NAMALWA (cell line): ENCODE data around the gene NPHS1.
A peak's percentile ranks its signal among the peaks of the same experiment; 100 is the strongest.
"Not testable (repeated sequence)": the region's sequence is repeated elsewhere in the genome, so short reads cannot be mapped to it uniquely, and the experiment has no call there.

Experiments used
- DNase-seq: peaks from one replicate; pipeline ENCODE4 v3.0.0-alpha.2; 2015; ENCODE audit warnings: low spot score

Gene NPHS1

GRCh38 chr19:35851213-35852028 lies 883 bp downstream of the NPHS1 start:
- DNase-seq, result no peak

DNA sequence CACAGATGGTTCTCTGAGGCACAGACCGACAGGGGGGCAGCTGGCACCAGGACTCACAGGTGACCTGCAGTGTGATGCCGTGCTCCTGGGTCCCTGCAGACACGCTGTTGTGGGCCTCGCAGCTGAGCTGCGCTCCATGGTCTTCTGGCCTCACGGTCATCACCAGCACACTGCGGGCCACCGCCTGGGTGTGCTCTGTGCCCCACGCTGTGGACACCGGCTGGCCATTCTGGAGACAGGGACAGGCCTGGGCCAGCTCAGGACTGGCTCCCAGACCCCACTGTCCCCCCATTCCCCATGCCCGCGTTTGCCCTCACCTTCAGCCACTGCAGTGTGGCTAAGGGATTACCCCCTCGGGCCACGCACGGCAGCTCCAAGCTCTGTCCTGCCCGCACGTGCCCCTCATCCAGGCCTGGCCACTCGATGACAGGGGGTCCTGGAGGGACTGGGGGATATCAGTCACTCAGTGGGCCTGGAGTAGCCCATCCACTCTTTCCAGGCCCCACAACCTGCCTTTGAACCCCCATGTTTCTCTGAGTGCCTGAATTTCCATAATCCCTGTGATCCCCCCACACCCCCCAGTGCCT lies 3.3 kb downstream of the NPHS1 start:
- DNase-seq, result no peak

- DNase-seq, result no peak
Measured at GRCh38 chr19:35848486-35848885, 3.8 kb downstream of the NPHS1 start.

DNA sequence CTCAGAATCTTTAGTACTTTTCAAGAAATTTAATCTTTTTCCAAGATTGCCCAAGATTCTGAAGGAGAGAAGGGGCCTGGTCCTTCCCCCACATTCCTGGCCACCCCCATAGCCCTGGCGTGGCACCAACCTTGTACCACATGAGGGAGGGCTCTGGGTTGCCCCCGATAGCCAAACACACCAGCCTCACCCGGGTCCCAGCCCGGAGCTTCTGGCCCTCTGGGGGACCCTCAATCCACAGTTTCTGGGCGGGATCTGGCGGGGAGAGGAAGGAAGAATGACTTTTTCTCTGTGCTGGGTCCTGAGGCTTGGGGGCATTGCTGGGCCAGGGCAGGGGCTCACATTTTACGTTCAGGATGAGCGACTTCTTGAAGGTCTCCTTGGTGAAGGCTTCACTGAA lies 4.4 kb downstream of the NPHS1 start:
- no peak for DNase-seq

DNA sequence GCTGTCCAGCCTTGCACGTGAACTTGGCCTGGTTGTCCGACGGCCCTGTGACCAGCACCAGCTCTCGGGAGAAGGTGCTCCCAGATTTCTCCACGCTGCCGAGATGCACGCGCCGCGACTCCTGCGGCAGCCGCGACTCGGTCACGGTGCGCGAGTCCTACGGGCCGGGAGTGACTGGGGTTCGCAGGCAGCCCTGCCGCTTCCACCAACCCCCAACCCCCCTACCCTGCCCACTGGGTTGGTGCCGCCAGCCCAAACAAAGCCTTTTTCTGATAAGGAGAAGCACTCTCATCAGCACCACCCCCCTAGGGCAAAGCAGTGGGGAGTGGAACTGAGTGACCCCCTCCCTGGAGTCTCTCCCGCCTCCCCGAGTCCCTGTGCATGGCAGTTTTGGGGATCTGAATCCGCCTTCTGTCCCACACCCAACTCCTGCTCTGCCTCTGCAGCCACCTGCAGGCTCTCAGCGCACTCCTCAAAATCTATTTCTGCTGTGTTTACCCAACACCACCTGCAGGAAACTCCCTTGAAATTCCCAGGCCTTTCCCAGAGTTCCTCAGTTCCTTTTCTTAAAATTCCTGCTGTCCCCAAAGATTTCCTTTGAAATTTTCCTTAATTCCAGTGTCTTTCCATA lies 6.2 kb downstream of the NPHS1 start:
- no peak for DNase-seq

DNA sequence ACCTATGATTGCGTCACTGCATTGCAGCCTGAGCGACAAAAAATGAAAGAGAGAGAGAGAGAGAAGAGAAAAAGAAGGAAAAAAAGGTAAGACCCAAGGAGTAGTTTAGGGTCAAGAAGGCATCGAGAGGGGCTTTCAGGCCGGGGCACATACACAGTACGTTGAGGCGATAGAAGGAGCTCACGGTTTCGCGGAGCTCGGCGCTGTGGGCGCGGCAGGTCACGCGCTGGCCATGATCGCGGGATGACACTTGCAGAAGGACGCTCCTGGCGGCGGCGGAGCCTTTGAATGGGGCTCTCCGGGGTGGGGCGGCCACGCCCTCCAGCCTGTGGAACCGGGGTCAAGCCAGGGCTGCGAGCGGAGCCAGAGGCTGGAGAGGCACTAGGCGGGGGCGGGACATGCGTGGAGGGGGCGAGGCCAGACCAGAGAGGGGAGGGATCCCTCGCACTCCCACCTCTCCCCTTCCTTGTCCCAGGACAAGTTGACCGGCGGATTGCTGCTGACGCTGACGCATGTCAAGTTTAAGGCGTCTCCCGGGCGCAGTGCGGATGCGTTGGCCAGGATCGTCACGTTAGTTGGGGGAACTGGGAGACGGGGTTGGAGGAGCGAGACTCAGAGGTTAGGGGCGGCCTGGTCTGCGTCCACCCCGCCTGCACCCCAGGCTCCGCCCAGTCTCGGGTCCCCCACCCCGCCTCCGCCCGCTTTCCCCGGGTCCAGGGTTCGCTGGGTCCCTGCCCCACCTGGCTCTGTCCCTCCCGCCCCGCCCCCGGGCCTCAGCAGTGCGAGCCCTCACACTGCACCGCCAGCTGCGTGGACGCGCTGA lies 6.9 kb downstream of the NPHS1 start:
- DNase-seq, result no peak

DNA sequence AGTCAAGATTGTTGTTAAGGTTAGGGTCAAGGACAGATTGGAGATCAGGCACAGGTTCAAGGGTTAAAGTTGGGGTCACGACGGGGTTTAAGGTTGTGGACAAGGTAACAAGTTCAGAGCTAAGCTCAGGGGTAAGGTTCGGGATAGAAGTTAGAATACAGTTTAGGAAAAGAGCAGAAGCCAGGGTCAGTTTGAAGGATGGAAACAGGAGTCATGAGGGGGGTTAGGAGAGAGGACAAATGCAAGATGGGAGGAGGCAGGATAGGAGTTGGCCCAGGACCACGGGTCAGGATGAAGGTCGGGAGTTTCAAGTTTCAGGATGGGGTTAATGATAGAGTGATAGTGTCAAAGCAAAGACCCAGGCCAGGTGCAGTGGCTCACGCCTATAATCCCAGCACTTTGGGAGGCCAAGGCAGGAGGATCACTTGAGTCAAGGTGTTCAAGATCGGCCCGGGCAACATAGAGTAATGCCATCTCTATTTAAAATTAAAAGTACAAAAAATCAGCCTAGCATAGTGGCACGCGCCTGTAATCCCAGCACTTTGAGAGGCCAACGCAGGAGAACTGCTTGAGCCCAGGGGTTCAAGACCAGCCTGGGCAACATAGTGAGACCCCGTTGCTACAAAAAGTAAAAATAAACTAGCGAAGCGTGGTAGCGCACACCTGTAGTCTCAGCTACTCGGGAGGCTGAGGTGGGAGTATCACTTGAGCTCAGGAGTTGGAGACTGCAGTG lies 7.7 kb downstream of the NPHS1 start:
- DNase-seq, result no peak

- DNase-seq, result no peak
Measured at GRCh38 chr19:35843676-35844481, 8.4 kb downstream of the NPHS1 start.

GRCh38 chr19:35842666-35843272 lies 9.5 kb downstream of the NPHS1 start:
- DNase-seq, result no peak

- no peak for DNase-seq
Measured at GRCh38 chr19:35841961-35842595, 10.2 kb downstream of the NPHS1 start.

- DNase-seq, result not testable (repeated sequence)
Measured at GRCh38 chr19:35836096-35836495, 16.2 kb downstream of the NPHS1 start.

DNA sequence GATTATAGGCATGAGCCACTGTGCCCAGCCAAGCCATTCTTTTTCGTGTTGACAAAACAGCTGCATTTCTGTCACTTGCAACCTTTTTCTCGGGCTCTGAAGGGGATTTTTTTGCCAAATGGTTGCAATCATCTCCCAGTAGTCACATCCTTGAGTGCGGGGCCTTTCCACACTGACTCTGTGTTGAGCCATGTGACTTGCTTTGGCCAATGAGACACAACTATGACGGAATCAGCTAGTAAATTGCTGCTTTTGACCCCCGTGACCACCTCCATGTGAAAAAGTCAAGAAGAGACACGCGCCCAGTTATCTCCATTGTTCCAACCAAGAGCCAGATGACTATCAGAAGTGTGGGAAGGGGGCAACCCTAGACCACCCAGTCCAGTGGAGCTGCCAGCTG lies 18.3 kb downstream of the NPHS1 start:
- DNase-seq, result no peak

DNA sequence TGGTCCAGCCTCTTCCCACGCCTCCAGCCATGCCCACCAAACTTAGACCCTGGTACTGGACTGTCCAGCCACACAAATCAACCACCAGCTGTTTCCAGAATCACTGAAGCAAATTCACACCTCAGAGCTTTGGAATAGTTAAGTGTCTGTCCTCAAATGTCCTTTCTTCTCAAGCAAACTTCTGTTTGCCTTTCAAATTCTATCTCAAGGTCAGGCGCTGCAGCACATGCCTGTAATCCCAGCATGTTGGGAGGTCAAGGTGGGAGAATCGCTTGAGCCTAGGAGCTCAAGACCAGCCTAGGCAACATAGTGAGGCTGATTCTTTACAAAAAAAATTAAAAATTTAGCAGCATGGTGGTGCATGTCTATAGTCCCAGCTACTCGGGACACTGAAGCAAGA lies 20.2 kb downstream of the NPHS1 start:
- DNase-seq, result no peak

DNA sequence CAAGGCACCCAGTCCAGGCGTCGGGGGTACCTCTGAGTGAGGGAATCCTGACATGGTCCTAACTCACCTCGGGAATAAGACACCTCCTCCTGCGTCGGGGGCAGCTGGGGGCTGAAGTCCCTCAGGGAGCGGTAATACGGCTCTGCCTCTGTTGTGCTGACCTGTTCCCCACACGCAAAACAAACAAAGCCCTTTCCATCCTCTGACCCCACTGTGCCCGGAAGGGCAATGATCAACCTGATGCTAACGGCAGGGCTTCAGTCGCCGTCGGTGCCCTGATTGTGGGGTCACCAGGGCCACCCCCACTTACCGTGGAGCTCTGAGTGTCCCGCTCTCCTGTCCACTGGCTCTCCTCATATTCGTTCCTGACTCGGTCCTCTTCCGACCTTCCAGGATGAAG lies 21.3 kb downstream of the NPHS1 start:
- DNase-seq, result no peak

DNA sequence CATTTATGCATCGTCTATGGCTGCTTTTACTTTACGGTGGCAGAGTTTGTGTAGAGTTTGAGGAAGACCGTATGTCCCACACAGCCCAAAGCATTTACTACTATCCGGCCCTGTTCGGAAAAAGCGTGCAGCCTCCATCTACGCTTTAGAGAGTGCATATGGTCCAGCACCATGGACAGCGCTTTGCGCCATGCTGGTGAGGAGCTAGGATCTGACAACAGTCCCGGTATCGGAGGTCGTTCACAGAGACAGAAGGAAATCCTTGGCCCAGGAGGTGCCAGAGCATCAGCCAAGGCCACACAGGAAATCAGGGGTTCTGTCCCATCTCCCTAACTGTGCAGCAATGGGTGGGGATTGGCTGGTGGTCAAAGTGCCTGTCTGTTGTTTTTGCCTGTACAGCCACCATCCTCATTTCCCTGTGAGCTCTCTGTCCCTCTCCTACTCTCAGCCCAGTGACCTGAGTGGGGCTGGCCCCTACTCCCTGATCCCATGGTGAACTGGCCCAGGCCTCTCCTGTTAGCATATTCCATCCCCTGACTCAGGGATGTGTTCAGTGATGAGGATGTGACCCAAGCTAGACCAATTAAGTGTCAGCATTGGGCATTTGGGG lies 23.5 kb downstream of the NPHS1 start:
- peak; percentile 27 for DNase-seq

DNA sequence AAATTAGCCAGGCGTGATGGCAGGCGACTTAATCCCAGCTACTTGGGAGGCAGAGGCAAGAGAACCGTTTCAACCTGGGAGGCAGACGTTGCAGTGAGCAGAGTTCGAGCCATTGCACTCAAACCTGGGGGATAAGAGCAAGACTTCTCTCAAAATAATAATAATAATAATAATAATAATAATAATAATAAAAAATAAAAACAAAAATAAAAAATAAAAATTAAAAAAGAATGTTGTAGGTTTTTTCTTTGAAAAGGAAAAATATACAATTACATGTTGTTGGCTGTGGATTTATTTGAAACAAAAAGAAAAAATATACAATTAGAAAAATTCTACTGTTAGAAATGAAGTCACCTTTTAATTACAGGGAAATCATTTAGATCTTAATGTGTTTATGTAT lies 28.2 kb downstream of the NPHS1 start:
- no peak for DNase-seq

GRCh38 chr19:35822579-35822978 lies 29.7 kb downstream of the NPHS1 start:
- DNase-seq, result no peak

DNA sequence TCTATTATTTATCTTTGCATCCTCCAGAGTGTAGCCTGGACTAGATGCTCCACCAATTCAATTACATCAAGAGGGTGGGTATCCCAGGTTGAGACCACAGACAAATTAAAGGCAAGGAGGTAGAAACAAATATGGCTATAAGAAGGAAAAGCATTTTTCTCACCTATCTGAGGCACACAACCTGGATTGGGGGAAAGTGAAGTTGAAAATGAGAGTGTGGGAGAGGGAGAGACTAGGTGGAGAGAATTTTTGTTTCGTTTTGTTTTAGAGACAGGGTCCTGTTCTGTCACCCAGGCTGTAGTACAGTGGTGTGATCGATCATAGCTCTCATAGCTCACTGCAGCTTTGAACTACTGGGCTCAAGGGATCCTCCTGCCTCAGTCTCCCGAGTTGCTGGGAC lies 33.9 kb downstream of the NPHS1 start:
- no peak for DNase-seq

DNA sequence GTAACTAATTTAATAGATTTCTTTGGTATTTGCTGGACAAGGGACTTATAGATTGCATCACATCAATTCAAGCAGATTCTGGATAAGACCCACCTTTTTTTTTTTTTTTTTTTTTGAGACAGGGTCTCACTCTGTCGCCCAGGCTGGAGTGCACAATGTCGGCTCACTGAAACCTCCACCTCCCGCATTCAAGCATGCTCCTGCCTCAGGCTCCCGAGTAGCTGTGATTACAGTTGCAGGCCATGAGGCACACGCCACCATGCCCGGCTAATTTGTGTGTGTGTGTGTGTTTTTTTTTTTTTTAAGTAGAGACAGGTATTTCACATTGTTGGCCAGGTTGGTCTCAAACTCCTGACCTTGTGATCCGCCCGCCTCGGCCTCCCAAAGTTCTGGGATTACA lies 35.5 kb downstream of the NPHS1 start:
- no peak for DNase-seq

- no peak for DNase-seq
Measured at GRCh38 chr19:35816262-35816661, 36.0 kb downstream of the NPHS1 start.
